Measurements from ENCODE around the gene PCDH7.

The PCDH7 gene

DNA sequence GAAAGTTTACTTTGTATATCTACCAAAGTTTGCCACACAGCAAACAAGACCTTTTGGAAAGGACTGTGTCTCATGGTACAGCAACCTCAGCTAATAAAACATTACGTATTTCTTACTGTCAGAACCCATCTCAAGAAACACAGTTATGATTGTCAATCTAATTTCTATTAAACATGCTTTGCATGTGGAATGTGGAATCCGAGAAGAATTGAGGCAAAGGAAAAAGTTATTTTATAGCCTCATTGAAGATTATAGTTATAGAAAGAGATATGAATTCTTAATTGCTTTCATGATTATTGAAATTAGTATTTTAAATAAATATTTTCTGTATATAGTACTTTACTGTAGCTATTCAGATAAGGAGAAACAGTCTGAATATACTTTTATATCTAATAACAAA lies 5.4 kb downstream of the PCDH7 start:
- DNase-seq (ENCODE audit: low spot score), result no peak

DNA sequence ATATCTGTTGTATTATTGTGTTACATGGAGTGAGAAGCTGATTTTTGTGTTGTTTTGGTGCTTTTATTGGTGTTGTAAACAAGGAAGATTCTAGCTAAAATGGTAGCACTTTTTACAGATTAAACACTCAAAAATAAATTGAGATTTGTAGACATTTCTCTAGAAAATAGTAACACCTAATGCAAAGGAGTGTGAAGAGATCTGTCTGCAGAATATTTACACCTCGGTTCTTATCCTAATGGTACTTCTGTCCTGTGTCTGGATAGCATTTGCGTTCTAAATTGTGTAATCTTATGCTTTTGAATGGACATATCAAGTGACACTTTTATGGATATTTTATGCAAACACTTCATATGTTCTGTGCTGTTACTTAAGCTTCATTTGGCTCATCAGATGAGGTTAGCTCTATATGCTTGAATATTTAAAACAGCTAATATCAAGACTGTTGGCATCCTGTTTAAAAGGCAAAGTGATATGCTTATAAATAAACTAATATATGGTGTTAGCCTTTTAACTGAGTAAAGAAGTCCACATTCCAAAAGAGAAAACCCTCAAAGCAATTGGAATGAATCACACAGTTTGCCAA lies 6.0 kb downstream of the PCDH7 start:
- no peak for DNase-seq (ENCODE audit: low spot score)

DNA sequence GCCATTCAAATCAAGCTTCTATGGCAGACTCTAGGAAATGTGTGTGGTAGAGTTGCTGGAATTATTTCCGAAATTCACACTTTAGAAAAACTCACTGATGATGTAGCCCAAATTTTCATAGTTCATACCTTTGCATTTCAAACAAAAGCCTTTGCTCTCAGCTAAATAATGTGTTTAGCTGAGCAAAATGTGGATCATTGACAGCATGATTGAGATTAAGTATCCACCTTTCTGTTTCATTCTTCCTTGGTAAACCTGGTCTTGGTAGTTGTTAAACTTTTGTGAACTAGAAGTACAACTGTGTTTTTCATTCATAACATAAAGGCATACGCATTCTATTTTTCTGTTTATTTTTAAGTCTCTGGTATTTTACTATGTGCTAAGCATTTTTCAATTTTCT lies 7.2 kb downstream of the PCDH7 start:
- DNase-seq (ENCODE audit: low spot score), result no peak

DNA sequence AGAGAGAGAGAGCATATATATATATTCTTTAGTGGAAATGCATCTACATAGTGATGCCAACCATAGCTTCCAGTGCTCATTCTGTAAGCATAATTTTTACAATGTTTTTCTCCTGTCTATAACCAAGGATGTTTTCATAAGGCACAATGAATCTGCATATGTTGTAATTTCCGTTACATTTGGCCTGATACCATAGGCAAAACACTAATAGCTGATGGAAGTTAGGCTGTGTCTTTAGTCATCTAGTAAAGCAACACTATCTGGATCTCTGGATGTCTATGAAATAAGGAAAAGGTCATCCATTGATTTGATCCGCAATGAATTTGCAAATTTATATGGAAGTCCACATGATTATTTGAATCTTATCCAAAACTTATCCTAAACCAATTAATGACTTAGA lies 8.1 kb downstream of the PCDH7 start:
- DNase-seq (ENCODE audit: low spot score), result no peak

DNA sequence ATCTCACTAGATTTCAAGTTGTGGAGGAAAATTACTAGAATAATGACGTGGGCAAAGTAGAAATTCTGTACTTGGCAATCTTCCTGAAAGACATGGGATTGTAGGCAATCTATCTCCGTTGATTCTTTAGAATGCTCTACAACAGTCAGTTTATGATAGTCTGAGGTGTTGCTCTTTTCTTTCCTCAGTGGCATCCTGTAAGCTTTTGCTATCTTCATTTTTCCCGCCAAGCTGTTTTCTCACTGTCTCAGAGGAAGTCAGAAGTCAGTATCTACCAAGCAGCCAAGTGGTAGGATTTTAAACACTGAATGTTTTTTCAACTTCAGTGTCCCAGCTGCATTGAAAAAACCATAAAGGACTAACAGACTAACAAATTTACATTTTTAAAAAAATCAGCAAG lies 23.7 kb downstream of the PCDH7 start:
- DNase-seq (ENCODE audit: low spot score), result no peak

DNA sequence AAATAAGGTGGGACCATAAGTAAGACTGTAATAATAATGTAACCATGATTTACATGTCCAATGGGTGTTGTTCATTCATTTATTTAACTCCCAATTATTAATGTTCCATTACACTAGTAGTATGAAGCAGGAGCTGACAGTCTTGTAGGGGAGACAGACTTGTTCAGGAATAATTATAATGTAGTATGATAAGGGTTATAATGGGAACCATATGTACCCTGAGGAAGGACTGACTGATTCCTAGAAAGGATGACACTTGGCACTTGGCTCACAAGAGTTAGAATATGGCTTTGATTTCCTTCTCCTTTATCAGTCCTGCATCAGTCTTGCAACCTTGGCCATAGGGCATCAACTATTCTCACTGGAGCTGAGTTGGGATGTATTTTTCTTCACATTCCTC lies 24.2 kb downstream of the PCDH7 start:
- DNase-seq (ENCODE audit: low spot score), result no peak

DNA sequence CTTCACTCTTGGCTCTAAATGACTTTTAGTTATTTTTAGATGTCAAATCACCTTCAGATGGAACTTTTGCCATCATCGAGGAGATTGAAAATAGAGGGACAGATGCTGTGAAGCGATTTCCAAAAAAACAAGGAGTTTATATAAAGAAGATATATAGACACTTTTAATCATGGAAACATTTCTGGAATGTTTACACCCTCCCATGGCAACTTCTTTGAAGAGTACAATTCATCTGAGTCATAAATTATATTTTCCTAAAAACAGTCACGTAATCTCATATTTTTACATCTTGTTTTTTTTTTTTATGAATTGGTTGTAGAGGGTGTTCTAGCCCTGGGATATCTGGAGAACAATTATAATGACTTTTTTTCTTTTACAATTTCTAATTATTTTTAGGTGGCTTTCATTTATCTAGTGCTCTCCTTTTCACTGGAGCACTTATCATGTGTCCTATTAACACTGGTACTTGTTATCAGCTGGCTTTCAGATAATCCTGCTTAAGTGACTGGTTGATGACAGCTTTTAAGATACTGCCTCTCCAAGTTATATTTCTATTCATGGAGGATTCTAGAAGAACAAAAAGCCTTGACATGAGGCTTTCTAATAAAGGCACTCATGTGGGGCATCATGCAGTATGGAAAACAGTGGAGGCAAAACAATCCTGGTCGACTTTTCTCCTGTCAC lies 24.9 kb downstream of the PCDH7 start:
- no peak for DNase-seq (ENCODE audit: low spot score)

DNA sequence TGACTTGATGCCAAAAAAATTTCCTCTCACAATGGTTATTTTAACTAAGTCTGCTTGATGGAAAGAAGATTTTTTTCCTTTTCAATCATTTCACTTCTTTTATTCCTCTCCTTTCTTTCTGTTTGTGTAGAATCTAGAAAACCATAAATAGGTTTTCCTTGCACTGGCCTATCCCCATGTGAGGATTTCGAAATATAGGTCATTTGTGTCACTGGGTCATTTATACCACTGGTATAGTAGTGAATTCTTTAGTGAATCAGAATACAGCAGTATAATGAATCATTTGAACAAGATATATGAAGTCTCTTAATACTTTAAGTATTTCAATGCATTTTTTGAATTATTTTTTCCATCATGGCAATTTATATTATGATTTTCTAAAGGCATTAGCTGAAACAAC lies 26.6 kb downstream of the PCDH7 start:
- no peak for DNase-seq (ENCODE audit: low spot score)

DNA sequence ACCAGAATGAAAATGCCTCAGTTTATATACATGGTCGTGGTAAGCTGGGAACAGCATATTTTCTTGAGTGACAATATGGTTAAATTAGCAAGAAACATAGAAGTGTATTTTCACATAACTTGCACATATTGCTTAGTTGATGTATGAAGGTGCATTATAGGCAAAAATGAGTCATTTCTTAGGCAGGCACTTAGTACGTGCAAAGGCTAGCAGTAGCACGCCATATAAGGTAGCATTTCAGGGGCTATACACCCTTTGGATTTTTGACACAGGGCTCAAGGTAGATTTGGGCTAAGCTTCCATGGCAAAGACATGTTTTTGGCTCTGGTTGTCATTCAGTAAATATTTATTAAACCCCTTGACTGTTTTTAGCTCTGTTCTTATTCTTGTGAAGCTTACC lies 33.1 kb downstream of the PCDH7 start:
- DNase-seq (ENCODE audit: low spot score), result no peak

DNA sequence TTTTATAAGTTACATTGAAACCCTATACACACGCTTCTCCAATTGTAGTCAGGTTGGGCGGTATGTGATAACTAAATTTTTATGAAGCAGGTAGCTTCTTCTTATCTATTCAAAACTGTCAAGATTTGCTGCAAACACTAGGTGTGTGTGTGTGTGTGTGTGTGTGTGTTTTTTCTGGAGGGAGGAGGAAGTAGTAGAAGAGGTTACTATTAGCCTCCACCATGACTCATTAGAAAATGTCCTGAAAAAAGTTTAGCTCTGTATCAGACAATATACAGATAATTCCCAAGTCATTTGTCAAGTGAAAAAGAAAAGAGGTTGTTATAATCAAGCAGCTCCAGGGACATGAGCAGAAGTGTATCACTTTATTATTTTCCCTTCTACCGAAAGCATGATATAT lies 33.9 kb downstream of the PCDH7 start:
- DNase-seq (ENCODE audit: low spot score), result peak; percentile 58

DNA sequence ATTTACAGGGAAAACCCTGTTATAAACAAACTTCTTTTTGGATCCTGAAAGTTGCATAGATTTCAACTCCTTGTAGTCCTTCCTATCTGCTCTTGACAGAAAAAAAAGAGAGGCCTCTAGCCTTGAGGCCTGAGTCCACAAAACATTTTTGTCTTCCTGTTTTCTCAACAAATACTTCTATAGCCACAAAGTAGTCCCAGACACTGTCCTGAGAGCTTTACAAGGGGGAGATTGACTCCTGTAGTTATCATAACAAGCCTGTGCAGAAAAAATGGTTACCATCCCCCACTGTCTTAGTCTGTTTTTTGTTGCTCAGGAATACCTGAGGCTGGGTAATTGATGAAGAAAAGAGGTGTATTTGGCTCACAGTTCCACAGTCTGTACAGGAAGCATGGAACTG lies 35.2 kb downstream of the PCDH7 start:
- no peak for DNase-seq (ENCODE audit: low spot score)

DNA sequence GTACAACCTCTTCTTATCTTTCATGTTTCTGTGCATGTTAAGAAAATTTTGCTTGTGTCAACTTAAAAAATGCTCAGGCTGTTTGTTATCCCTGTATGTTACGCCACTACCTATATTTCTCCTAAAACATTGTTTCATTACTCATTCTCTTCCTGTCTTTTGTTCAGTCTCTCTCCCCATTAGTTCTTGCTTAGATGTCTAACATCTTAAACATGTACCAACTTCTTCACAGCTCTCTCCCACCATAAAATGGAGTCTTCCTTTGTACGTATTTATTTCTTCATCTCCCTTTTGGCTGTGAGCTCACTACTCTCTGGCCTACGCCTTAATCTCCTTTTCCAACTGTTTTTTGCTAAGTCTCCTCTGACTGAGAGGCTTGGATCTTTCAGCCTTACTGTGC lies 36.4 kb downstream of the PCDH7 start:
- no peak for DNase-seq (ENCODE audit: low spot score)

DNA sequence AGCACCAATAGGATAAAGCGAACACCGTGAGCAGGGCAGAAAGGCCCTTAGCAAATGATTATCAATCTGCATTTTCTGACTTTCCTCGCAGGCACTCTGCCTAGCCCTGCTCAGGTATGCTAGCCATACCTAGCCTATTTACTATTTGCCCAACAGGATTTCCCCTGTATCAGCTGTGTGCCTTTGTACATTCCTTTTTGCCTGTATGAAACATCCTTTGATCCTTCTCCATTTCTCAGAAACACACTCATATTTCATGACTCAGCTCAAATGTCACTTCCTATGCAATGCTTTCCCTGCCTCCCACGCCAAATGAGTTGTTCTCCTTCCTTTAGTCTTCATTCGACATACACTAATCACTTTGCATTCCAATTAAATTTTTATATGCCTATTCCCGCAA lies 37.2 kb downstream of the PCDH7 start:
- peak; percentile 54 for DNase-seq (ENCODE audit: low spot score)

DNA sequence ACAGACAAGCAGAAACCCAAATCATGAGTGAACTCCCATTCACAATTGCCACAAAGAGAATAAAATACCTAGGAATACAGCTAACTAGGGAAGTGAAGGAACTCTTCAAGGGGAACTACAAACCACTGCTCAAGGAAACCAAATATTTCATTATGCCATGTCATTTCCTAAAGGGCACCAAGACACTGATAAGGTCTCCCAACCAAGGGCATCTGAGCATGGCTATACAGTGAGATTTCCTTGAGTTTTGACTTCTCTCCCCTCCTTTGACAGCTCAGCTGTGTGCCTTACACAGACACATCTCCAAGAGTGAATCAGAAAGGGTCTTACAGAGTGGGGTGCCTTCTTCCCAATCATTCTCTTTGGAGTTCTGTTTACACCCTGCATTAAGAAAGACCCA lies 40.4 kb downstream of the PCDH7 start:
- DNase-seq (ENCODE audit: low spot score), result no peak

DNA sequence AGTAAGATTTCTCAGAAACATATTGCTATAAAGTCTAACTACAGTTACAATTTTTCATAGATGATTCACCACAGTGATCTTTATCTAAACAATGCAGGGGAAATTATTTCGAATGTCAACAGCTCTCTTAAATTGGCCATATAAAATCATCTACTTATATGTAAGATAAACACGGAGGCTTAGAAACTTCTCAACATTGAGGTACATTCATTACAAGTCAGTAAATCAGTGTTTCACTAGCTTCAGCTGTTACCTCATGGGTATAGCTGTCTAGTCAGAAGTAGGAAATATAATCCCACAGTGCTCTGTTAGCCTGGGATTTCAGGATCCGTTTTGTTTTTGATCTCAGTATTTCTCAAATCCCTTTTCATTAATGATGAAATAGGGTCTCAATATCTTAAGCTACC lies 43.2 kb downstream of the PCDH7 start:
- no peak for DNase-seq (ENCODE audit: low spot score)

DNA sequence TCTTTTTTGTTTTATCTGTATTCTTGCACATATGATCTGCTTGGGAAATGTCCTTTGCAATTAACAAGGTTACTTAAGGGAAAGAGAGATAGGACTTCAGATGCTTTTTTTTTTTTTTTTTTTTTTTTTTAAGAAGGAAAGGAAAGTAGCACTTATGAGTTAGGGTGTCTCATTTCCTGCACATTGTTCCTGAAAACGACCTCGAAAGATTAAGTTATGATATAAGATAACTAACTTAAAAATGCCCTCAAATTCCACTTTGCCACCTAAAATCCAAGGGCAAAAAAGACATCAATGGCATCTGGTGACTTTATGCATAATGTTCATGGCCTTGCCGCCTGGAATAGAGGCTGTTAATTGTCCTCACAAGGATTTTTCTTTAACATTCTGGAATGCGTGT lies 44.9 kb downstream of the PCDH7 start:
- DNase-seq (ENCODE audit: low spot score), result no peak

DNA sequence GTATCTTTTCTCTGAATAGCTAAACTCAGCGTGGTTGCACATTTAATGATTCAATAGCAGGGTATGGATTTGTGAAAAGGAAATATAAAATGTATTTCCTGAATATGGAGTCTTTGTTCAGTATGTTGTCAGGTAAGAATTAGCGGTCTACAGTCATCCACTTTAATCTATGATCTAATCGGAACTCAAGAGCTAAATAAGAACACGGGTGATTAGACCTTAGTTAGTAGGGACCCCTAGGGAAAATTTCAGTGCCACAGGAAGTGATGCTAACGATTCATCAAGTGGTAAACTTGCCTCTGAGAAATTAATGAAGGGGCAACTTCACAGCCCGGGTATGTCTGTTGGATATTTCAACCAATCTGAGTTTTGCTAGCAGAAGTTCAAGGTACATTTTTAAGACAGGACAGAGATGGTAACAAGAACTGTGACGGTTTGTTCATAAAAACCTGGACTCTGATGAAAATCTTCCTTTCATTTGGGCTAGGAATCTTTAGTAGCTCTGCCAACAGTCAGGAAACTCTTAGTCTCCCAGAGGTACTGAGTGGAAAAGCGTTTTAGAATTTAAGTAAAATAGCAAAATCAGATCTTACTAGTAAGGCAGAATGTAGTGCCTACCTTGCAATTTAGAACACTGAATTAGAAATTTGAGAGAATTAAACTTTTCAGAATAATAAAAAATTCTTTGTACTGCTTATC lies 47.1 kb downstream of the PCDH7 start:
- DNase-seq (ENCODE audit: low spot score), result no peak

DNA sequence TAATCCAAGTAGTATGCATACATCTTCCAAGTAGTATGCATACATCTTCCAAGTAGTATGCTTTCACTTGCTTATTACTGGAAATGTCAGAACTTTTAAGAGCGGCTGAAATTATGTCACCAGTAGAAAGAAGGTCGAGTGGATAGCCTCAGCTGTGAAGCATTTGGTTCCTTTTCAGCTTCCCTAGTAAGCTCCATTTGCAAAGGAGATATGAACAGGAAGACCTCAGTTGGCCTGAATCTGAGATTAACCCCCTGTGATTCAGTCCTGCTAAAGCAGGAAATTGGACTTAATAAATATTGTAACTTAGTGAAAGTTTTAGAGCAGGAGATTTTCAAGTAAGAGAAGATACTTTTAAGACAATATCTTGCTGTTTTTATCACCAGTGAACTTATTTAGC lies 48.1 kb downstream of the PCDH7 start:
- no peak for DNase-seq (ENCODE audit: low spot score)

DNA sequence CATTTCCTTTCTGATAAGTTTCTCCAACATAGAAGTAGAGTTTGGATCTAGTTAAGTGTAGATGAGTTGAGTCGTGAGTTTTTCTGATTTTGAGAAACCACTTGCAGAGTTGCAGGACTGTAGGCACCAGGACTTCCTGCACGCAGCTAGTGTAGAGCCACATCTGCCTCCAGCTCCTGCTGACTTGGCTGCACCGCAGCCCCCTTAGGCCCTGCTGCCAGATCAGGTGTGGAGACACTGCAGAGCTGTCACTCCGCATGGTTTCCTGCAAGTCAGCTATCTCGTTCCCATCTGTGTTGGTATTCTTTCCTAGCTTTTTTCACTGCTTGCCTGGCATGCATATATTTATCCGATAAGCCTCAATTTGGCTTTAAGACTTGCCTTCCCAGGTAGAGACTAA lies 48.9 kb downstream of the PCDH7 start:
- DNase-seq (ENCODE audit: low spot score), result no peak

DNA sequence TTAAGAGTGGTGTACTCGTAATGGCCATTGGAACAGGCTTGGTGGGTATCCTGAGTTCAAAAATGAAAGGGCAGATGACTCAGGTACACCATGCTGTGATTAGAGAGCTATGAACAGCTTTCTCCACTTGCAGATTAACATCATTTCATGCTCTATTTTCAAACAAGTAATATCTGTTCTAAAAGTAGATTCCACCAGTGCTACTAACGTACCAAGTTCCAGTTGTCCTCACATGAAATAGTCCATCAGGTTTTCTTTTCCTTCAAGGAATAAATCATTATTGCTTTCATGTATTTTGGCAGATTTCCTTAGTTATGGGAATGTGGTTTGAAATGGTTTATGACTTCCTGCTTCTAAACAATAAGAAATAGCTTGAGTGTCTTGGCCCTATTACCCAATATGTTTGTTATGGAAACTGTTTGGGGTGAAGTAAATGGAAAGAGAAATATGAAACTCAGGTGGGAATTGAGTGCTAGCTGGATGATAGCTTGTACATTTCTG lies 49.9 kb downstream of the PCDH7 start:
- peak; percentile 24 for DNase-seq (ENCODE audit: low spot score)

DNA sequence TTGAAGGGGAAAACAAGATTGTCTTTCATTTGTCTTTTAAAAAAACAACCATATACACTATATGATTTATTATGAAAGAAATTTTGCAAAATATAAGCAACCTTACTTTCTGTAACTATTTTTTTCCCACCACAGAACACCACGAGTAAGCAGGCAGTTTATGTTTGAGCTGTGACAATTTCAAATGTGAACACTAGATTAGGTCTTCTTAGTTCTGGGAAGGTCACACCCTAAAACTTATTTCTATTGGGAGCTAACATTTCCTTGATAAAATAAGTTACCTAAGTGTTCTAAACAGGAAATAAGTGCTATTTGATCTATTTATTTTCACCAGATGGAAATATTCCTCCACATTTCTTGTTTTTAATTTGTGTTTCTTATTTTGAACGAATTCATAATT lies 50.6 kb downstream of the PCDH7 start:
- DNase-seq (ENCODE audit: low spot score), result no peak

DNA sequence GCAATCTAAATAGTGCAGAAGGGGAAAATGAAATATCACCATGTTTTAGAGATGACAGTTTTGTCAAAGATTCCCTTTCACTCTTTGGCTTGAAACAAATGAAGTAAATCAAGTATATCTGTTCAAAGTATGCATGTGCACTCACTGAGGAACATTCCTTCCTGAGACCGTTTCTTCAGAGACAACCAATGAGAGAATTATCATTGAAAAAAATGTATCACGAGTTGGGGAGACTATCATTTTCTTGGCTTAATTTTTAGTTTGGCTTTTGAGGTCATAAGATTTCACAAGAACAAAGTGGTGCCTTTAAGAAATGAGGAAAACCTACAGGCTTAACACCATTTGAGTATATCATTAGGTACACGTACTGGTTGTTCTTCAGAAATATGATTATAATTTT lies 56.3 kb downstream of the PCDH7 start:
- no peak for DNase-seq (ENCODE audit: low spot score)

DNA sequence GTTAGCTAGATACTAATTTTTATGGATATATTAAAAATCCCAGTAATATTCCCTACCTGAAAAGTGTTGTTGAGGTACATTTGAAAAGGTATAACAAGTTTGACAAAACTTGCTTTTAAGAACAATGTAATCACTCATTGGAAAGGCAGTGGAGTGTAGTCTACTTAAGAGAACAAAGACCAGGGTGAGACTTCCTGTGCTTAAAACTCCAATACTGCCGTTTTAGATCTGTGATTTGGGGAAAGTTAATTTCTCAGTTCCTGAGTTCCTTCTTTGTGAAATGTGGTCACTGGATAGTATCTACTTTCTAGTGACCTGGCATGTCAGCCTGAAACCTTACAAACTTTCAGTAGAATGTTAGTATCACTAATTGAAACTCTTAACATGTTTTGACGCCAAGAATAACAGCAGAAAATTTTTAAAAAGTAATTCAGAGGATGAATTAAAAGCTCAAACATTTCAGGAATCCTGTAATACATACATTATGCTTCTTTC lies 56.8 kb downstream of the PCDH7 start:
- no peak for DNase-seq (ENCODE audit: low spot score)
